Smooth muscle cell (in vitro differentiated cells): ENCODE results near the gene TXLNG. TPM values are rescaled to one million over a fixed set of nuclear protein-coding genes. Genes with fewer than 3 reads are reported as not detected.
"Not testable (repeated sequence)": the region's sequence is repeated elsewhere in the genome, so short reads cannot be mapped to it uniquely, and the experiment has no call there.

Experiments used
- DNase-seq: peaks from one replicate; lab custom pipeline; 2025; ENCODE audit not compliant: unreplicated experiment; lab: John Stamatoyannopoulos, UW
- H2AFZ ChIP-seq: fragments of 200-600 bp; sonication (generic); 2 replicates; pipeline ENCODE4 v1.6.0; 2016; ENCODE audit warnings: antibody characterized with exemption, low read depth, mild to moderate bottlenecking
- H3F3A ChIP-seq: fragments of 200-600 bp; sonication (generic); 2 replicates; pipeline ENCODE4 v1.6.0; 2017; ENCODE audit warnings: antibody characterized with exemption, low read depth
- H3K27ac ChIP-seq: fragments of 200-600 bp; sonication (generic); 2 replicates; pipeline ENCODE4 v1.5.1; 2016; ENCODE audit warnings: low read depth, mild to moderate bottlenecking
- H3K27me3 ChIP-seq: fragments of 200-600 bp; sonication (generic); 2 replicates; pipeline ENCODE4 v1.6.1; 2016; ENCODE audit warnings: low read depth, mild to moderate bottlenecking
- H3K36me3 ChIP-seq: fragments of 200-600 bp; sonication (generic); 2 replicates; pipeline ENCODE4 v1.5.1; 2016; ENCODE audit warnings: low read depth
- H3K4me1 ChIP-seq: fragments of 200-600 bp; sonication (generic); 2 replicates; pipeline ENCODE4 v1.5.1; 2016; ENCODE audit warnings: low read depth
- H3K4me2 ChIP-seq: fragments of 200-600 bp; sonication (generic); 2 replicates; pipeline ENCODE4 v1.6.0; 2016; ENCODE audit warnings: mild to moderate bottlenecking
- H3K4me3 ChIP-seq: fragments of 200-600 bp; sonication (generic); 2 replicates; pipeline ENCODE4 v1.5.1; 2016; ENCODE audit warnings: mild to moderate bottlenecking
- H3K79me2 ChIP-seq: fragments of 200-600 bp; sonication (generic); 2 replicates; pipeline ENCODE4 v1.6.0; 2016; ENCODE audit warnings: low read depth, mild to moderate bottlenecking
- H3K9ac ChIP-seq: fragments of 200-600 bp; sonication (generic); 2 replicates; pipeline ENCODE4 v1.6.0; 2016; ENCODE audit warnings: low read depth
- H3K9me3 ChIP-seq: fragments of 200-600 bp; sonication (generic); replicated peaks from 2 replicates; pipeline ENCODE4 v1.5.1; 2016; ENCODE audit warnings: low read depth
- H4K20me1 ChIP-seq: fragments of 200-600 bp; sonication (generic); 2 replicates; pipeline ENCODE4 v1.6.0; 2016; ENCODE audit warnings: low read depth
- WGBS: methylation state at CpG from one replicate; pipeline ENCODE4 v1.1.7; 2016; ENCODE audit warnings: low lambda C conversion rate; 5-methylcytosine and 5-hydroxymethylcytosine counted together
- polyA plus RNA-seq: library from polyadenylated mRNA; unstranded; fragments of >200 nt; fragmentation: Nextera tagmentation; extraction: Ambion mirVana; gene quantifications from 2 replicates; pipeline ENCODE4 v1.2.1, GENCODE V29; 2016
- total RNA-seq: library from RNA; depleted of rRNA; stranded (reverse); fragments of >200 nt; gene quantifications from 2 replicates; pipeline ENCODE4 v1.2.3, GENCODE V29; 2014
- TF ChIP-seq, protein P1 (sequence below): fragments of 200-600 bp; sonication (generic); IDR thresholded peaks from 2 replicates; pipeline ENCODE4 v1.5.1; 2017; ENCODE audit warnings: borderline replicate concordance, mild to moderate bottlenecking, antibody characterized with exemption; ENCODE audit not compliant: insufficient read depth, poor library complexity, severe bottlenecking

TXLNG gene
- total and polyA plus RNA-seq, 2 experiments from 2014 or later, result 5.7 to 19.6 TPM

- Histone ChIP-seq H3K79me2 (peaks cover 67% of the 10 kb centered on the region), H3K36me3 (peaks cover 16% of the 10 kb centered on the region), H3K9me3 (peaks cover 4% of the 10 kb centered on the region), H3F3A (peaks cover 6% of the 10 kb centered on the region), H2AFZ (no peak overlapping the region), H3K4me3 (no peak overlapping the region), H3K4me1 (no peaks in the 10 kb centered on the region), H4K20me1 (peaks cover 30% of the 10 kb centered on the region), H3K9ac (no peak overlapping the region), H3K4me2 (no peak overlapping the region), H3K27me3 (no peaks in the 10 kb centered on the region), H3K27ac (peak overlapping the region; percentile 55)
- 90% methylated on average over 5 of the region's 5 CpGs for WGBS
- TF ChIP-seq, protein P1, sequence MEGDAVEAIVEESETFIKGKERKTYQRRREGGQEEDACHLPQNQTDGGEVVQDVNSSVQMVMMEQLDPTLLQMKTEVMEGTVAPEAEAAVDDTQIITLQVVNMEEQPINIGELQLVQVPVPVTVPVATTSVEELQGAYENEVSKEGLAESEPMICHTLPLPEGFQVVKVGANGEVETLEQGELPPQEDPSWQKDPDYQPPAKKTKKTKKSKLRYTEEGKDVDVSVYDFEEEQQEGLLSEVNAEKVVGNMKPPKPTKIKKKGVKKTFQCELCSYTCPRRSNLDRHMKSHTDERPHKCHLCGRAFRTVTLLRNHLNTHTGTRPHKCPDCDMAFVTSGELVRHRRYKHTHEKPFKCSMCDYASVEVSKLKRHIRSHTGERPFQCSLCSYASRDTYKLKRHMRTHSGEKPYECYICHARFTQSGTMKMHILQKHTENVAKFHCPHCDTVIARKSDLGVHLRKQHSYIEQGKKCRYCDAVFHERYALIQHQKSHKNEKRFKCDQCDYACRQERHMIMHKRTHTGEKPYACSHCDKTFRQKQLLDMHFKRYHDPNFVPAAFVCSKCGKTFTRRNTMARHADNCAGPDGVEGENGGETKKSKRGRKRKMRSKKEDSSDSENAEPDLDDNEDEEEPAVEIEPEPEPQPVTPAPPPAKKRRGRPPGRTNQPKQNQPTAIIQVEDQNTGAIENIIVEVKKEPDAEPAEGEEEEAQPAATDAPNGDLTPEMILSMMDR, result no peak
- DNase-seq, result no peak
Observed at GRCh38 chrX:16855363-16856075, 69.3 kb downstream of the TXLNG start.

- not testable (repeated sequence) for H3K4me1 ChIP-seq, H2AFZ ChIP-seq, H3K9me3 ChIP-seq, H3K4me2 ChIP-seq, H3F3A ChIP-seq, H3K4me3 ChIP-seq, DNase-seq, H3K27me3 ChIP-seq, H3K9ac ChIP-seq
- Histone ChIP-seq H3K36me3 (peaks cover 16% of the 10 kb centered on the region), H3K27ac (peak overlapping the region; percentile 55), H4K20me1 (peaks cover 34% of the 10 kb centered on the region), H3K79me2 (peaks cover 71% of the 10 kb centered on the region)
- WGBS, result 58% methylated on average over 2 of the region's 2 CpGs
Observed at GRCh38 chrX:16856076-16856404, 69.8 kb downstream of the TXLNG start.

DNA sequence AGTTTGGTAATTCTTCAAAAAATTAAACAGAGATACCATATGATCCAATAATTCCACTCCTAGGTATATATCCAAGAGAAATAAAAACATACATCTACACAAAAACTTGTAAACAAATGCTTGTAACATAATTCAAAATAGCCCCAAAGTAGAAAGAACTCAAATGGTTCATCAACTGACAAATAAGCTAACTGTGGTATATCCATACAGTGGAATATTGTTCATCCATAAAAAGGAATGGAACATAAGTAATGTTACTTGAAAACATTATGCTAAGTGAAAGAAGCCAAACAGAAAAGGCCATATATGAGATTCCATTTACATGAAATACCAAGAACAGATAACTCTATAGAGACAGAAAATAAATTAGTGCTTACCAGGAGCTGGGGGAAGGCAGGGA lies 70.5 kb downstream of the TXLNG start:
- Histone ChIP-seq H3F3A (peaks cover 6% of the 10 kb centered on the region), H3K9ac (no peak overlapping the region), H3K27ac (peak overlapping the region; percentile 55), H3K9me3 (peaks cover 4% of the 10 kb centered on the region), H3K79me2 (peaks cover 78% of the 10 kb centered on the region), H3K4me1 (no peaks in the 10 kb centered on the region), H3K27me3 (no peaks in the 10 kb centered on the region), H2AFZ (no peak overlapping the region), H3K36me3 (peaks cover 16% of the 10 kb centered on the region), H3K4me3 (no peak overlapping the region), H4K20me1 (peaks cover 42% of the 10 kb centered on the region), H3K4me2 (no peak overlapping the region)
- TF ChIP-seq, protein P1, result no peak
- DNase-seq, result no peak

GRCh38 chrX:16862829-16863228 lies 76.6 kb downstream of the TXLNG start:
- Histone ChIP-seq H3K27ac (no peak overlapping the region), H4K20me1 (peaks cover 80% of the 10 kb centered on the region), H3K36me3 (peaks cover 14% of the 10 kb centered on the region), H2AFZ (no peak overlapping the region), H3K27me3 (no peaks in the 10 kb centered on the region), H3K4me2 (no peak overlapping the region), H3K9me3 (no peaks in the 10 kb centered on the region), H3K79me2 (peaks cover 99% of the 10 kb centered on the region), H3K4me1 (peaks cover 4% of the 10 kb centered on the region), H3F3A (no peaks in the 10 kb centered on the region), H3K4me3 (no peak overlapping the region), H3K9ac (no peak overlapping the region)
- WGBS, result 93% methylated on average over 2 of the region's 2 CpGs
- TF ChIP-seq, protein P1, result no peak
- DNase-seq, result no peak
